CD4-positive, alpha-beta T cell treated with Interleukin-6 for 4 hours (primary cell): ENCODE measurements around the gene IGLON5.

Experiments
- DNase-seq: peaks from one replicate; pipeline ENCODE4 v3.0.0-alpha.2; 2020; ENCODE audit warnings: mixed read lengths

Gene IGLON5

DNA sequence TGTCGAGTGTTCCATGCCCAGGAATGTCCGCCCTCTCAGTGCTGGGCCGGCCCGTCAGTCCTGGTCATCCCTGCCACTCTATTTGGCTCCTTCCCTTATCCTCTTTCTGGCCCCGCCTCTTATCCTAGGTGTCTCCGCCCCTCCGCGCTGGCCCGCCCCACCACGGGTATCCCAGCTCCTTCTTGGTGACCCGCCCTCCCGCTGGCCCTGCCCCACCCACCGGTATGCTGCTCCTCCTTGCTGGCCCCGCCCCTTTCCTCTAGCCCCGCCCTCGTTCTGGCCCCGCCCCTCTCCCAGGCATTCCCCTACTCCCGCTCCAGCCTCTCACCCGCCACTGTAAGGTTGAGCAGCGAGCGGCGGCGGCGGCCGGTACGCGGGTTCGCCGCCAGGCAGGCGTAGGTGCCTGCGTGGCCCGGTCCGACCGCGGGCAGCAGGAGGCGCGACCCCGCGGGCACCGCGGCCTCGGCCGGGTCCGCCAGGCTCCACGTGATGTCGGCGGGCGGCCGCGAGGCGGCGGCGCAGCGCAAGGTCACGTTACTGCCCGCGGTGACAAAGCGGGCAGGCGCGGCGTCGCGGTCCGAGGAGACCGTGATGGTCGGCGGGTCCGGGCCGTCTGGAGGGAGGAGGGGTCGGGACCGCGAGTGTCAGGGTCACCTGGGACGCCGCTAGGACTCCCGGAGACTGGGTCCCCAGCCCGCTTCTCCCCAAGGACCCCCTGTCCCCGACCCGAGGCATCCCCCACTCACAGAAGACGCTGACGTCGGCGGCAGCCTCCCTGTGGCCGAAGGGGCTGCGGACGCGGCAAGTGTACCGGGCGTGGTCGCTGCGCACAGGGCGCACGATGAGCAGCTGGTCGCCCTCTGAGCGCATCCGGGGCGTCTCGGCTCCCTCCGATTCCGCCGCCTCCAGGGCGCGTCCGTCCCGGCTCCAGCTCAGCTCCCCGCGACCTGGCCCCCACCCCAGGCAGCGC is 28.5 kb downstream of the IGLON5 start:
- peak; percentile 92 for DNase-seq

- DNase-seq: no peak
These were observed 29.6 kb downstream of the IGLON5 start for GRCh38 chr19:51341066-51341465.

GRCh38 chr19:51341976-51342580 is 30.6 kb downstream of the IGLON5 start, which contains the start of gene VSIG10L:
Gene VSIG10L, minus strand, starts transcription at chr19:51342139. Its CDS starts 15 bp downstream, at chr19:51342124.
- no peak for DNase-seq

DNA sequence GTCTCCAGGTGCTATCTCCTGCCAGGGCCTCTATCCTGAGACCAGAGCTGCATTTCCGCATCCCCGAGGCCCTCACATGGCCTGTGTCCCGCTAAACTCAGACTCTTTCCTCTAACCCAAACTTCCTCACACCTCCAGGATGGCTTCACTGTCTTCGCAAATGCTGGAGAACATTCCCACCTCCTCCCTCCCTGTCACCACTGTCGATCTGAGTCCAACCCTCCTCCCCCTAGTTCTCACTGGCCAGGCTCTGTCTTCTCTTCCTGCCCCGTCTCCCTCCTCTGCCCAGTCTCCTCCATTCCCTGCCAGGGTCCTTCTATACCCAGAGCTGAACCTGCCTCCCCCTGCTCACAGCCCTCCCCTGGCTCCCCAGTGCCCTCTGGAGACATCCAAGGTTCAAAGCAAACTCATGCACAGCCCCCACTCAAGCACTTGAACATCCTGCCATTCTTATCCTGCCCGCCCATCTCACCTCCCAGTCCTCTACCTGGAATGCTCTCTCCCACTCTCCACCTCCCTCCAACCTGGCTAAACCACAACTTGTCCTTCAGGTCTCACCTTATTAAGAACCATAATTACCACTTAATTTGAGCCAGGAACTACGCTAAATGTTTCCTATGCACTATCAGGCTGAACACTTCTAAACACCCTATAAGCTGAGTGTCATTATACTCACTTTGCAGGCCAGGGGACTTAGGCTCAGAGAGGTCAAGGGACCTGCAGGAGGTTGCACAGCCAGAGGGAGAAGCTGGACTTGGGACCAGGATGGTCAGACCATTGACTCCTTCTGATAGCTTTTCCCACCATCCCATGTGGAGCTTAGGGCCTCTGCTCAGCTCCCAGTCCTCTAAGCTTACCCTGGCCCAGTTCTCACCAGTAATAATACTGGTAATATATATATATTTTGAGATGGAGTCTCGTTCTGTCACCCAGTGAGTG is 31.5 kb downstream of the IGLON5 start:
- no peak for DNase-seq

DNA sequence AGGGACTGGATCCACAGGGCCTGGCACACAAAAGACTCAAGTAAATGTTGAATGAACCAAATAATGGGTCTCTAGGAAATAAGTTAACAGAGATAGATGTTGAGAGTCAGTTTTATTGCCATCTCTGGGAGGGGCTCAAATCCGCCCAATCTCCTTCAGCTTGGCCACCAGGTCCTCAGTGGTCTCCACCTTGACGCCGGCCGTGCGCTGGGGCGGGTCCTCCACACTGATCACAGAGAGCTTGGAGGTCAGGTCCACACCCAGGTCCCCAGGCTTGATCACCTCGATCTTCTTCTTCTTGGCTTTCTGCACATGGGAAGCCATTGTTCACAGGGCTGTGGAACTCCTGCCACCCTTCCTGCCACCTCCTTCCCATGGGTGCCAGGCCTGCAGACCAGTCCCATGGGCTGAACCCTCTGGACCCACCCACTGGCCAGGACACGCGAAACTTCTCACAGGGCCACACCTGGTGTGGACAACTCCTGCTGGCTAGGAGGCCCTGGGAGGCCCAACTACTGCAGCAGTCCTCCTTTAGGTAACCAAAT is 33.7 kb downstream of the IGLON5 start:
- no peak for DNase-seq

GRCh38 chr19:51346742-51347141 is 35.3 kb downstream of the IGLON5 start:
- no peak for DNase-seq

DNA sequence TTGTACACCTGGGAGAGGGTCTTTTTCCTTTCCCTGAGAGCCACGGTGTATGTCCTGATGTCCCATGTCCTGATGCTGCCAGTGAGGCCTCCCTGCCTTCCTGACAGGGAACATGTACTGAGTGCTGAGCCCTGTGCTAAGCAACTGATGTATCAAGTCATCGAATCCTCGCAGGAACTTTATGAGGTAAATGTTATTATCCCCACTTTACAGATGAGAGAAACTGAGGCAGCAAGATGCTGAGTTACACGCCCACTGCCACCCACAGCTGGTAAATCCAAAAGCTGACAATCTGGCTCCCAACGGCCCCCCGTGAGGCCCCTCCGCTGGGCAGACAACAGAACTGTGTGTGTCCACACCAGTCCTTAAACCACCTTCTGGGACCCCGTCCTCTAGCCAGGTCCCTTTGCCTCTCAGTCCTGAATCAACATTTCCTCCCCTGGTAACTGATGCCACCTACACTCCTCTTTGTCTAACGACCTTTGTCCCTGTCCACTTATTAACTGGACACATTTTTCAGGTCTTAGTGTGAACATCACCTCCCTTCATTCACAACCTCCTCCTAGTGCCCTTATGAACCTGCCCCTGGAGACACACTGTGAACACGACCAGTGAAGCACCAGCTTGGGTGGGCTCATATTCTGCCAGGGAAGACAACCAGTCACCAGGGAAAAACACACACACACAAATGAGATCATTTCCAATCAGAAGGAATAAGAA is 35.9 kb downstream of the IGLON5 start:
- no peak for DNase-seq

GRCh38 chr19:51351266-51351990 is 40.0 kb downstream of the IGLON5 start:
- DNase-seq: no peak

DNA sequence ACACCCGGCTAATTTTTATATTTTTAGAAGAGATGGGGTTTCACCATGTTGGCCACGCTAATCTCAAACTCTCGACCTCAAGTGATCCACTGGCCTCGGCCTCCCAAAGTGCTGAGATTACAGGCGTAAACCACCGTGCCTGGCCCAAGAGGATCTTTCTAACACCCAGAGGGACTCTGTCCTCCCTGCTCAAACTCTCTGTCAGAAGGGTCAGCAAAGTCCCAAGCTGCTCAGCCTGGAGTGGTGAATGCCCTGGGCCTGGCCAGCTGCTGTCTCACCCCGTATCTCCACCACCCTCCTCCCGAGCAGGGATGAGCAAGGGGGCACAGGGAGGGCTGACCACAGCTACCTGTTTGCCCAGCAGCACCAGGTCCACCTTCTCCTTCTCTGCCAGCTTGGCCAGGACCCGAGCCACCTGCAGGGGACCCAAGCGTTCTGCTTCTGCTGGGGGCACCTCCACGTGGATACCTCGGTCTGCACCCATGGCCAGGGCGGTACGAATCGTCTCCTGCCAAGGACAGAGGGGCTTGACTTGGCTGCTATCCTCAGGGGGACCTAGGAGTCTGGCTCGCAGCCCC is 41.4 kb downstream of the IGLON5 start:
- DNase-seq: no peak

GRCh38 chr19:51354103-51354741 is 42.8 kb downstream of the IGLON5 start:
- no peak for DNase-seq

- DNase-seq: peak; percentile 40
These were observed 43.3 kb downstream of the IGLON5 start for GRCh38 chr19:51354742-51355148.

DNA sequence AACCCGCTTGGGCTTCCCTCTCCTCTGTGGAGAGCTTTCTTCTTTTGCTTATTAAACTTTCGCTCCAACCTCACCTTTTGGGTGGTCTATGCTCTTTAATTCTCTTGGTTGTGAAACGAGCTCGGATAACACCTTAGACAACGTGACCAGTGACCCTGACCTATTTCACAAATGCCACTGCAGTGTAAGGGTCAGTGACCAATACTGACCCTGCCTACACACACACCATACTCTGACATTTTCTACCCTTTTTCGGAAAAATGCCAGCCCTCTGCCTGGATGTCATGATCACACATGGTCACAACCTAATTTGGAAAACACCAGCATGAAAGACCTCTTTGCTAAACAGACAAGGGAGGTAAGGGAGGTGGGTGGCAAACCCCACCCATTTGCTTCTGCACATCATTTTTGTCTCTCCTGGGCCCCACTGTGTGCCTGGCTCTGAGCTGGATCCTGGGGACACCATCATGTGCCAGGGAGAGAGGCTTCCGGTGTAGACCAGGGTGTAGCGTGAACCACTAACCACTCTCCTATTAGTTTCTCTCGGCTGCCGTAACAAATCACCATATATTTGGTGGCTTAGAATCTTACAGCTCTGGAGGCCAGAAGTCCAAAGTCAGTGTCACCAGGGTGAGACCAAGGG is 44.8 kb downstream of the IGLON5 start:
- no peak for DNase-seq

DNA sequence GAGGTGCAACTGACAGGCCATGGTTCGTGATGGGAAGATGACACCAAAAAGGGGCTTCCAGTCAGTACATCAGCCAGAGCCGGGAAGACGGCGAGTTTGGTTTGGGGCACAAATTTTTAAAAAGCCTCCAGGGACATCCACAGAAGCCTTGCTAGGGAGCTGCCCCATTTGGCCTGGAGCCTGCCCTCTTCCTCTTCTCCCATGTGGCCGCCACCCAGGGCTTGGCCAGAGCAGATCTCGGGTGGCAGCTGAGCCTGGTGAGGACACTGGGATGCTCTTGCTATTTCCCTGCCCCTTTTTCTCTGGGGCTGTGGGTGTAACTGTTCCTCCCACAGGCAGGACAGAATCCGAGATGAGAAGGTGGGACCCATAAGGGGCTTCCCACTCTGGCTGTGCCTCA is 46.5 kb downstream of the IGLON5 start:
- no peak for DNase-seq

GRCh38 chr19:51359294-51359693 is 47.9 kb downstream of the IGLON5 start:
- no peak for DNase-seq

GRCh38 chr19:51361239-51361638 is 49.8 kb downstream of the IGLON5 start:
- DNase-seq: no peak

GRCh38 chr19:51364200-51365106 is 53.0 kb downstream of the IGLON5 start:
- no peak for DNase-seq

- DNase-seq: peak; percentile 13
These were observed 53.9 kb downstream of the IGLON5 start for GRCh38 chr19:51365211-51365964.

DNA sequence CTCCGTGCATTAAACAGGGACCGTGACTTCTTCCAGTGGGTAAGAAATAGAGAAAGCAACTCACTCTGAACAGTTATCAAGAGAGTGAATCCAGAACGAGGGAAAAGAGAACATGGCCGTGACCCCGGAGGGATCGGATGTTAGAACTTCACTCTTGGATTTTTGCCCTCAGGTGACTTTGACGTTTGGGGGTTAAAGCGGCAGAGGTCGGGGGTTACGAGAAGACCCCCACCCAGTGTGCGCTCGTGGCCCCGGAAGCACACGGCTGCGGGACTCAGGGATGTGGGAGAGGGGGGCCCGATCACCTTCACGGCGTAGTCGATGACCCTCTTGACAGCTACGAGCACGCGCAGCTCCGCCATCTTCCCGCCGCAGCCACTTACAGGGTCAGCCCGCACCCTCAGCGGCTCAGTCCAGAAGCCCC is 54.5 kb downstream of the IGLON5 start, which contains the start of gene ETFB:
Gene ETFB (minus strand): TSS at position 424 of the 424 bp plus-strand sequence. CDS start 62 bp downstream, at position 362.
- no peak for DNase-seq
